Astrocyte of the spinal cord (primary cell): ENCODE results near the gene SMG1.

Experiments used
- DNase-seq: peaks from one replicate; pipeline ENCODE4 v3.0.0; 2011; ENCODE audit warnings: low read depth, low spot score
- H3K4me3 ChIP-seq: 2 replicates; pipeline ENCODE4 v1.5.1; 2011; ENCODE audit warnings: low read depth, mild to moderate bottlenecking, low read length, moderate library complexity
- CTCF ChIP-seq: IDR thresholded peaks from 2 replicates; pipeline ENCODE4 v1.5.1; 2012; ENCODE audit warnings: low read depth, mild to moderate bottlenecking, low read length, inconsistent platforms
- in situ Hi-C: cut with HindIII; loops from 2 replicates; pipeline ENCODE4 v1.10.0; 2017; ENCODE audit warnings: low sequenced_read_pairs

SMG1 gene

DNA sequence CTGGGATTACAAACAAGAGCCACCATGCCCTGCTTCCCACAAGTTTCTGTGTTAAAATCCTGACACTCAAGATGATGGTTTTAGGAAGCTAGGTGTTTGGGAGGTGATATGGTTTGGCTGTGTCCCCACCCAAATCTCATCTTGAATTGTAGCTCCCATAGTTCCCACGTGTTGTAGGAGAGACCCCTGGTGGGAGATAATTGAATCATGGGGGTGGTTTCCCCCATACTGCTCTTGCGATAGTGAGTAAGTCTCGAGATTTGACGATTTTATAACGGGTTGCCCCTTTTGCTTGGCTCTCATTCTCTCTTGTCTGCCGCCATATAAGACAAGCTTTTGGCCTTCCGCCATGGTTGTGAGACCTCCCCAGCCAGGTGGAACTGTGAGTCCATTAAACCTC is 17.2 kb upstream of the SMG1 start:
- no peak for TF ChIP-seq CTCF
- in situ Hi-C loops: no loop called here
- no peak for DNase-seq
- no peak overlapping the region for H3K4me3 ChIP-seq

DNA sequence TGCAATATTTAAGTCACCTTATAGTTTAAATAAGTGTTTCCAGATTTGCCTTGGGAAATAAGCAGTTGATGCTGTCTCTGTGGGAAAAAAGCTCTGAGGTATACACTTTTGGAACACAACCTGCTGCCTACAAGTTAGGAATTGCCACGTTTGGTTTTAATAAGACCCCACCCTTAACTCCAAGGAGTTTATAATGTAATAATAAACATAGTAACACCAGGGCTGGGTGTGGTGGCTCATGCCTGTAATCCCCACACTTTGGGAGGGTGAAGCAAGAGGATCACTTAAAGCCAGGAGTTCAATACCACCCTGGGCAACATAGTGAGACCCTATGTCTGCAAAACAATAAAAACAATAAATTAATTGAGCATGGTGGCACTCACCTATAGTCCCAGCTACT is 15.9 kb upstream of the SMG1 start:
- no peak for TF ChIP-seq CTCF
- in situ Hi-C loops: no loop called here
- DNase-seq: no peak
- H3K4me3 ChIP-seq: no peak overlapping the region

GRCh38 chr16:18941471-18941870 is 15.3 kb upstream of the SMG1 start:
- TF ChIP-seq CTCF: no peak
- in situ Hi-C loops: no loop called here
- no peak for DNase-seq

GRCh38 chr16:18938986-18939385 is 12.8 kb upstream of the SMG1 start:
- no peak for DNase-seq
- TF ChIP-seq CTCF: no peak
- H3K4me3 ChIP-seq: no peak overlapping the region
- in situ Hi-C loops: no loop called here

More at GRCh38 chr16:18941471-18941870, 15.3 kb upstream of the SMG1 start:
- no peak overlapping the region for H3K4me3 ChIP-seq

GRCh38 chr16:18937390-18937789 is 11.2 kb upstream of the SMG1 start:
- TF ChIP-seq CTCF: no peak
- DNase-seq: no peak
- no peak overlapping the region for H3K4me3 ChIP-seq
- in situ Hi-C loops: no loop called here

DNA sequence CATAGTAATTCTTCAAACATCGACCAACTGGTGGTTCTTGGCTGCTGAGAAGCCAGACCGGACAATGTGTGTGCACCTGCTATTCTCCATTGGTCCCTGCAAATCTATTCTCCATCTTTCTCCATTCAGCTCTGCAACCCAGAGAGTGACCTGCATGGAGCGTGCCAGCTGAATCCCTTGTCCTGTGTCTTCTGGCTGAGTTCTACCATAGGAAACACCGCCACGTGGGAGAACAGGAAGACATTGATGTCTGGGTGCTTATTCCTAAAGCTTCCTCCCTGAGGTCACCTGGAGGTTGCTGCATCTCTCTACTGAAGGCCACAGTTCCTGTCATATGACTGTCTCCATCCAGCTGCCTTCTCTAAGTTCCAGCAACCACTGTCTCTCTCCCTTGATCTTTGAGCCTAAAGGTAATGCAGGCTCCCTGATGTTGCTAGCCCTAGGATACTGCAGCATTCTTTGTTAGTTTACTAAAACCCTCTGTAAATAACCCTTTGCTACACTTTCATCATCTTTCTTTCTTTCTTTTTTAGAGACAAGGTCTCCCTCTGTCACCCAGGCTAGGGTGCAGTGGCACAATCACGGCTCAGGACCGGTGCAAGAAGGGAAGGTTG is 10.6 kb upstream of the SMG1 start:
- in situ Hi-C loops: no loop called here
- no peak for DNase-seq

More for the DNA sequence above, 10.6 kb upstream of the SMG1 start:
- no peak overlapping the region for H3K4me3 ChIP-seq
- TF ChIP-seq CTCF: no peak
